IMR-90 (cell line): ENCODE measurements around the gene F10.
"Not testable (repeated sequence)": the region's sequence is repeated elsewhere in the genome, so short reads cannot be mapped to it uniquely, and the experiment has no call there.

Source experiments
- CEBPB ChIP-seq: IDR thresholded peaks from 2 replicates; pipeline ENCODE4 v1.6.1; 2012; ENCODE audit warnings: low read depth, low read length, improper control_type of control experiment
- CTCF ChIP-seq: conservative IDR thresholded peaks from 2 replicates; pipeline ENCODE4 v1.5.1; 2012; ENCODE audit warnings: mild to moderate bottlenecking, low read depth, low read length, improper control_type of control experiment
- ELK1 ChIP-seq: fragments of 150-350 bp; IDR thresholded peaks from 2 replicates; pipeline ENCODE4 v1.6.1; 2016; ENCODE audit warnings: low read depth, mild to moderate bottlenecking, low read length, moderate library complexity, borderline replicate concordance
- FOS ChIP-seq: fragments of 150-350 bp; IDR thresholded peaks from 2 replicates; pipeline ENCODE4 v1.6.1; 2016; ENCODE audit warnings: low read depth, low read length
- MAZ ChIP-seq: IDR thresholded peaks from 2 replicates; pipeline ENCODE4 v1.6.1; 2012; ENCODE audit warnings: low read depth, mild to moderate bottlenecking, low read length, improper control_type of control experiment, moderate library complexity, borderline replicate concordance
- NFE2L2 ChIP-seq: fragments of 150-350 bp; IDR thresholded peaks from 2 replicates; pipeline ENCODE4 v1.6.1; 2016; ENCODE audit warnings: low read depth, mild to moderate bottlenecking, low read length
- POLR2A ChIP-seq: IDR thresholded peaks from 2 replicates; pipeline ENCODE4 v1.6.1; 2012; ENCODE audit warnings: mild to moderate bottlenecking, low read depth, low read length
- RAD21 ChIP-seq: IDR thresholded peaks from 2 replicates; pipeline ENCODE4 v1.6.1; 2012; ENCODE audit warnings: low read length, improper control_type of control experiment
- RFX5 ChIP-seq: IDR thresholded peaks from 2 replicates; pipeline ENCODE4 v1.8.0; 2012; ENCODE audit warnings: low read depth, mild to moderate bottlenecking, low read length, moderate library complexity

- TF ChIP-seq CTCF, POLR2A, ELK1, MAZ, NFE2L2, FOS, CEBPB, RFX5, RAD21: not testable (repeated sequence)
These were observed 42.9 kb upstream of the F10 start for GRCh38 chr13:113079781-113080080.
